ENCODE data around the gene PLXDC1. TPM values are rescaled to one million over a fixed set of nuclear protein-coding genes. Genes with fewer than 3 reads are reported as not detected.

The PLXDC1 gene
- total RNA-seq, 1 experiment from 2014 or later, result 2.0 TPM

GRCh38 chr17:39141294-39141693, 10.1 kb downstream of the PLXDC1 start:
- Mint-ChIP-seq H3K27ac (no peak overlapping the region), H3K9me3 (no peaks in the 10 kb centered on the region; a peak in 2 of 5 replicates), H3K4me3 (no peak overlapping the region), H3K4me1 (no peaks in the 10 kb centered on the region), H3K27me3 (ENCODE audit: low read depth) (peaks cover 5% of the 10 kb centered on the region), H3K36me3 (ENCODE audit: insufficient read depth in 1 of 3, low read depth in 3 of 3) (no peaks in the 10 kb centered on the region)
- Histone ChIP-seq H4K91ac (ENCODE audit: insufficient read length, low read depth, low read length) (no peak overlapping the region), H3K9ac (ENCODE audit: extremely low read depth, insufficient read length, low read length) (no peak overlapping the region), H2BK120ac (ENCODE audit: low read depth, low read length, poor library complexity, severe bottlenecking) (no peak overlapping the region), H3K79me1 (ENCODE audit: insufficient read depth, low read depth, low read length, poor library complexity, severe bottlenecking) (no peaks in the 10 kb centered on the region), H3K14ac (ENCODE audit: insufficient read depth, low read length) (no peak overlapping the region), H2BK12ac (ENCODE audit: insufficient read length, low read depth, low read length) (no peak overlapping the region), H3T11ph (ENCODE audit: low read length) (no peak overlapping the region), H3K56ac (ENCODE audit: insufficient read length, low read depth, low read length) (no peak overlapping the region), H3K27ac (ENCODE audit: insufficient read length, low read depth, low read length) (no peak overlapping the region), H4K5ac (ENCODE audit: insufficient read length, low read depth, low read length) (no peak overlapping the region), H2AK5ac (ENCODE audit: insufficient read length, low read length) (no peak overlapping the region), H4K8ac (replicated peaks; ENCODE audit: insufficient read length, low read depth, low read length) (no peak overlapping the region), H4K20me1 (ENCODE audit: control insufficient read depth, insufficient read depth, insufficient read length) (no peaks in the 10 kb centered on the region), H2AFZ (ENCODE audit: low read length) (no peak overlapping the region), H3K18ac (ENCODE audit: insufficient read length, low read depth, low read length) (no peak overlapping the region), H3K23me2 (ENCODE audit: insufficient read length, low read depth, low read length, poor library complexity, severe bottlenecking) (no peaks in the 10 kb centered on the region), H3K27me3 (ENCODE audit: insufficient read depth, low read length) (no peaks in the 10 kb centered on the region), H2BK5ac (ENCODE audit: insufficient read length, low read length) (no peak overlapping the region), H3K4me2 (ENCODE audit: insufficient read depth, insufficient read length, low read length) (no peak overlapping the region), H3K4ac (ENCODE audit: low read depth, low read length) (no peak overlapping the region), H2BK20ac (ENCODE audit: low read depth, low read length, poor library complexity, severe bottlenecking) (no peak overlapping the region), H3K4me1 (ENCODE audit: insufficient read depth, low read length) (no peaks in the 10 kb centered on the region), H2BK15ac (ENCODE audit: low read depth, low read length) (no peak overlapping the region), H3K23ac (ENCODE audit: insufficient read length, low read depth, low read length) (no peak overlapping the region), H3K79me2 (ENCODE audit: insufficient read depth, low read length) (no peaks in the 10 kb centered on the region), H3K9me3 (ENCODE audit: control insufficient read depth, low read depth, low read length) (no peaks in the 10 kb centered on the region)
- WGBS (ENCODE audit: extremely low coverage, insufficient read length, low lambda C conversion rate), result no CpG with 5 or more reads among the region's 5 CpGs
- TF ChIP-seq CTCF (conservative IDR thresholded peaks at IDR 0.05), result no peak
- no peak for DNase-seq
